ENCODE results near the gene ZNF48. TPM values are rescaled to one million over a fixed set of nuclear protein-coding genes. Genes with fewer than 3 reads are reported as not detected.

Gene ZNF48
- total RNA-seq, 4 donors from 2014 or later: 6.3 to 12.1 (median 8.1) TPM

GRCh38 chr16:30380803-30381208 is 14.4 kb upstream of the ZNF48 start:
- 67% methylated on average over 4 of the region's 6 CpGs for WGBS
- peaks cover 22% of the 10 kb centered on the region for H3K4me1 ChIP-seq
- no peak overlapping the region for H3K27ac ChIP-seq

GRCh38 chr16:30381291-30382041 is 13.8 kb upstream of the ZNF48 start:
- 82% methylated on average over 13 of the region's 13 CpGs for WGBS
- no peak overlapping the region for H3K27ac ChIP-seq
- no peak for TF ChIP-seq POLR2A (IDR thresholded peaks at IDR 0.05)
- TF ChIP-seq POLR2AphosphoS5 (IDR thresholded peaks at IDR 0.05): no peak
- no peak for TF ChIP-seq CTCF (IDR thresholded peaks at IDR 0.05)
- no peak for TF ChIP-seq EP300 (IDR thresholded peaks at IDR 0.05)
- H3K4me3 ChIP-seq: no peak overlapping the region
- no peaks in the 10 kb centered on the region for H3K27me3 ChIP-seq
- no peaks in the 10 kb centered on the region for H3K9me3 ChIP-seq
- no peaks in the 10 kb centered on the region for H3K36me3 ChIP-seq
- no peak for DNase-seq (ENCODE audit: low spot score in 2 of 2)
- H3K4me1 ChIP-seq: peaks cover 22% of the 10 kb centered on the region

More at GRCh38 chr16:30380803-30381208, 14.4 kb upstream of the ZNF48 start:
- no peak for TF ChIP-seq POLR2AphosphoS5 (IDR thresholded peaks at IDR 0.05)
- no peak for TF ChIP-seq CTCF (IDR thresholded peaks at IDR 0.05)
- no peak for TF ChIP-seq POLR2A (IDR thresholded peaks at IDR 0.05)
- no peak for TF ChIP-seq EP300 (IDR thresholded peaks at IDR 0.05)
- no peak for DNase-seq (ENCODE audit: low spot score in 2 of 2)
- Histone ChIP-seq H3K27me3 (no peaks in the 10 kb centered on the region), H3K9me3 (no peaks in the 10 kb centered on the region), H3K36me3 (no peaks in the 10 kb centered on the region), H3K4me3 (no peak overlapping the region)

GRCh38 chr16:30382111-30382881 is 12.9 kb upstream of the ZNF48 start, which contains the start of gene SEPTIN1:
TSS of gene SEPTIN1 (minus strand) at chr16:30382561. CDS start at chr16:30382542, 19 bp downstream.
- Histone ChIP-seq H3K27ac (no peak within 1 kb of the TSS), H3K4me3 (no peak within 1 kb of the TSS)

GRCh38 chr16:30383521-30383920 is 11.7 kb upstream of the ZNF48 start:
- Histone ChIP-seq H3K9me3 (no peaks in the 10 kb centered on the region), H3K27me3 (no peaks in the 10 kb centered on the region), H3K4me1 (peaks cover 8% of the 10 kb centered on the region), H3K36me3 (no peaks in the 10 kb centered on the region), H3K4me3 (no peak overlapping the region), H3K27ac (no peak overlapping the region)
- WGBS: 55% methylated on average over 2 of the region's 2 CpGs
- no peak for DNase-seq (ENCODE audit: low spot score in 2 of 2)
- no peak for TF ChIP-seq POLR2AphosphoS5 (IDR thresholded peaks at IDR 0.05)
- TF ChIP-seq CTCF (IDR thresholded peaks at IDR 0.05): no peak
- no peak for TF ChIP-seq POLR2A (IDR thresholded peaks at IDR 0.05)
- TF ChIP-seq EP300 (IDR thresholded peaks at IDR 0.05): no peak

More at GRCh38 chr16:30382111-30382881, 12.9 kb upstream of the ZNF48 start, which contains the start of gene SEPTIN1:
- TF ChIP-seq POLR2A (IDR thresholded peaks at IDR 0.05) (no peak), CTCF (IDR thresholded peaks at IDR 0.05) (no peak), POLR2AphosphoS5 (IDR thresholded peaks at IDR 0.05) (no peak), EP300 (IDR thresholded peaks at IDR 0.05) (no peak)
- Histone ChIP-seq H3K4me1 (peaks cover 16% of the 10 kb centered on the region), H3K27me3 (no peaks in the 10 kb centered on the region), H3K36me3 (no peaks in the 10 kb centered on the region), H3K9me3 (no peaks in the 10 kb centered on the region)
- DNase-seq (ENCODE audit: low spot score in 2 of 2): no peak
- WGBS: 55% methylated on average over 8 of the region's 12 CpGs
